GM04504 (cell line): Measurements from ENCODE around the gene MCM7.

Source experiments
- DNase-seq: peaks from one replicate; pipeline ENCODE4 v3.0.0-alpha.2; 2012; ENCODE audit warnings: low read depth

The MCM7 gene

GRCh38 chr7:100122568-100122967 lies 21.4 kb upstream of the MCM7 start:
- DNase-seq, result no peak

DNA sequence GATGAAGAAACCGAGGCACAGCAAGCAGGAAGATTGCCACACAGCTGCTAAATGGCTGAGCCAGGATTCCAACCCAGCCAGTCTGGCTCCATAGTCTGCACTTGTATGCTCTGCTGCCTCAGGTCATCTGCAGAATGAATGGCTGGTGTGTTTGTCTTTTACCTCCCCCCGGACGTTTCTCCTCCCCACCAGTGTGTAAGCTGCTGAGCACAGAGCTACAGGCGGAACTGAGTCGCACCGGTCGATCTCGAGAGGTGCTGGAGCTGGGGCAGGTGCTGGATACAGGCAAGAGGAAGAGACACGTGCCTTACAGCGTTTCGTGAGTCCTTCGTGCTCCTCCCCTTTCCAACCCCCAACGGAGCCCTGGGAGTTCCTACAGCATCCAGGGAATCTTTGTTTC lies 20.9 kb upstream of the MCM7 start:
- DNase-seq, result no peak

- no peak for DNase-seq
These were observed 19.5 kb upstream of the MCM7 start for GRCh38 chr7:100120733-100121036.

GRCh38 chr7:100119970-100120732 lies 19.0 kb upstream of the MCM7 start:
- peak; percentile 47 for DNase-seq

DNA sequence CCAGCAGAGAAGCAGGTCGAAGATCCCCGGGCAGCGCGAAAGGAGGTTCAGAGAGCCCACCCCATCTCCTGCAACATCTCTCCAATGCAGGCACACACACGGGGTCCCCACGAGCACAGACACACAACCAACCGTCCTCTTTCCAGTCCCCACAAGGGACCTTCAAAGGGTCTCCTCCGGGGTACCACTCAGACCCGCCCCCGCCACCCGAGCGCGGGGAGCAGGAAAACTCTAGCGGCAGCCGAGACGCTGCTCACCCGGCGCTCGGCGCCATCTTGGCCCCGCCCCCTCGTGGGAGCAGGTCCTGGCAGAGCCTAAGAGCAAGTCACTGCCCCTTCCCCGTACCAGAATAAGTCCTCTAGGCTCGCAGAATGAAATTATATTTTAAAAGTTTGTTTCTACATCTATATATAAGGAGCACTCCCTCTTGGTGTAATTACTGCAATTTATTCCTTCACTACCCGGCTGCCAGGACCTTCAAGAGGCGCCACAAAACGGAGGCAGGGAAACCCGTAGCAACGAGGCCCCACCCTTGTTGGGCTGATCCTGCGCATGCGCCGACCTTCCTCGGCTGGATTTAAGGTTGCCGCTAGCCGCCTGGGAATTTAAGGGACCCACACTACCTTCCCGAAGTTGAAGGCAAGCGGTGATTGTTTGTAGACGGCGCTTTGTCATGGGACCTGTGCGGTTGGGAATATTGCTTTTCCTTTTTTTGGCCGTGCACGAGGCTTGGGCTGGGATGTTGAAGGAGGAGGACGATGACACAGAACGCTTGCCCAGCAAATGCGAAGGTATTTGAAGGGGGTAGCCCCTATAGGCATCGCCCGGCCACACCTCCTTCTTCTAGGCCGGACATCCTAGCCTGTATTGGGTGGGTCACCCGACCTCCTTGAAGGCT lies 18.1 kb upstream of the MCM7 start, which contains the start of the genes CNPY4 and TAF6:
CNPY4 (plus strand) TSS at position 563 of the 898 bp plus-strand sequence; CDS start at position 674, 111 bp downstream.
TAF6 (minus strand) TSS at position 287 of the 898 bp plus-strand sequence. CDS start 5,149 bp downstream, outside the sequence.
- peak; percentile 88 for DNase-seq

GRCh38 chr7:100118388-100119071 lies 17.3 kb upstream of the MCM7 start:
- no peak for DNase-seq

DNA sequence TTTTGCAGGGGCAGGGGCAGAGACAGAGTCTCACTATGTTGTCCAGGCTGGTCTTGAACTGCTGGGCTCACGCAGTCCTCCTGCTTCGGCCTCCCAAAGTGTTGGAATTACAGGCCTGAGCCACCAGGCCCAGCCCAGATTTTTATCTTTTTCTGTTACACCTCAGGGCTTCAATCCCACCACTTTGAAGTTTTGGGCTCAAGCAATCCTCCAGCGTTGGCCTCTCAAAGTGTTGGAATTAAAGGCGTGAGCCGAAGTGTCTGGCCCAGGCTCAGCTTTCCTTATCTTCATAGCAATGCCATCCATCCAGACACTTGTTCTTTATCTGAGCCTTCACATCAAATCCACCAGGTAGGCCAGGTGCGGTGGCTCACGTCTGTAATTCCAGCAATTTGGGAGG lies 13.8 kb upstream of the MCM7 start:
- DNase-seq, result no peak

DNA sequence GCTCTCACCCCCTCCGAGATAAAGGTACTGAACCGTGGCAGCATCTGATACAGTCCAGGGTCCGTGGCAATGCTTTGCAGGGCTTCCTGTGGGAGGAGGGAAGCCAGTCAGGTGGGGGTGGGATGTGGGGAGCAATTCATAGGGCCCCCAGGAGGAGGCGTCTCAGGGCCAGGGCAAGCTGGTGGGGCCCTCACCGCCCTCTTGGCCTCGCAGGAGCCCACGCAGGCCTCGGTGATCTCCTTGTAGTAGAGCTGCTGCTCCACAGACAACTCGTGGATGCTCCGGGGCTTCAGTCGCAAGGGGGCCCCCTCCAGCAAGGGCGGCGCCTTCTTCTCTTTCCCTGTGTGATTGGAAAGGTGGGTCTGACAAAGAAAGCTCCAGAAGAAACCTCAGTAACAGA lies 10.7 kb upstream of the MCM7 start:
- DNase-seq, result no peak

GRCh38 chr7:100111156-100111555 lies 10.0 kb upstream of the MCM7 start:
- no peak for DNase-seq

- DNase-seq, result no peak
These were observed 8.4 kb upstream of the MCM7 start for GRCh38 chr7:100109521-100110163.

GRCh38 chr7:100107890-100108289 lies 6.7 kb upstream of the MCM7 start:
- no peak for DNase-seq

GRCh38 chr7:100107125-100107737 lies 6.0 kb upstream of the MCM7 start:
- DNase-seq, result no peak

DNA sequence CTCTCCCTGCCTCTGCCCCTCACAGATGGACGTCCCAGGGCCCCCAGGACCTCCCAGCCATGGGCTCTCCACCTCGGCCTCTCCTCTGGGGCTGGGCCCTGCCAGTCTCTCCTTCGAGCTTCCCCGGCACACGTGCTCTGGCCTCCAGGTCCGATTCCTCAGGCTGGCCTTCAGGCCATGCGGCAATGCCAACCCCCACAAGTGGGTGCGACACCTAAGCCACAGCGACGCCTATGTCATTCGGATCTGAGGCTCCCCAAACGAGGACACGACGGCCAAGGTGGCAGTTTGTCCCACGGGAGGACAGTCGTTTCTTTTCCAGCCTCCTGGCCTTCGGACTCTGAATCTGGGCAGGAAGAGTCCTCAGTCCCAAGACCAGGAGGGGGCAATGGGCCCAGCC lies 5.4 kb upstream of the MCM7 start:
- DNase-seq, result no peak

DNA sequence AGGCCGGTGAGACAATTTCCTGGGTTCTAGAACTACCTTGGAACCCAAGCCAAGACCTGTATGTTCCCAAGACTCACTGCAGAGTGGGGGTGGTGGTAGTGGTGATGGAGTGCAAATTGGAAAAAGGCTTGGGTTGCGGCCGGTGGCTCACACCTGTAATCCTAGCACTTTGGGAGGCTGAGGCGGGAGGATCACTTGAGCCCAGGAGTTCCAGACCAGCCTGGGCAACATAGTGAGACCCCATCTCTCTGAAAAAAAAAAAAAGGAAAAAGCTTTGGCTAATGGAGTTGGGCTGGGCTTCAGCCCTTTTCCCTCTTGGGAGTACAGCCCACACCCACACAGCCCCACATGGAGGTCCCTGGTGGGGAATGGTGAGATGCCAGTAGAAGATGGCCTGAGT lies 4.3 kb upstream of the MCM7 start:
- DNase-seq, result no peak

DNA sequence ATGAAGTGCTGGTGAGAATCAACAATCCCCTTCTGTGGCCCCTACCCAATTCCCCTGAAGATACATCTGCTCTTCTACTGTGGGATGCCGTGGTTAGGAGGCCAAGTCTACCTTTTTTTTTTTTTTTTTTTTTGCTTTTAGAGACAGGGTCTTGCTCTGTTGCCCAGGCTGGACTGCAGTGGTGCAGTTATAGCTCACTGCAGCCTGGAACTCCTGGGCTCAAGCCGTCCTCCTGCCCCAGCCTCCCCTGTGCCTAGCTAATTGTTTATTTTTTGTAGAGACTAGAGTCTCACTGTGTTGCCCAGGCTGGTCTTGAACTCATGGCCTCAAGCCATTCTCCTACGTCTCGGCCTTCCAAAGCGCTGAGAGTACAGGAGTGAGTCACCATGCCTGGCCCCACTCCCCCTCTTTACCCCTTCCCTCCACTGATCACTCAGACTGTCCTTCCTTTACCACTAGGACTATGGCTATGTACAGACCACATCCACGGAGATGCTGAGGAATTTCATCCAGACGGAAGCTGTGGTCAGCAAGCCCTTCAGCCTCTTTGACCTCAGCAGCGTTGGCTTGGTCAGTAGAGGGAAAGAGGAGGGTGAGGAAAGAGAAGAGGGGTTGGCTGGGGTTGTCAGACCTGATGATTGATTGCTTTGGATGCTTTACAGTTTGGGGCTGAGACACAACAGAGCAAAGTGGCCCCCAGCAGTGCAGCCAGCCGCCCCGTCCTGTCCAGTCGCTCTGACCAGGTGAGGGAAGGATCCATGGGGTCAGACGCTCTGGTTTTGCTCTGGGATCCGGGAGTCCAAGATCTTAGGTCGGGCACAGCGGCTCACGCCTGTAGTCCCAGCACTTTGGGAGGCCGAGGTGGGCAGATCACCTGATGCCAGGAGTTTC lies 2.0 kb upstream of the MCM7 start:
- DNase-seq, result no peak

DNA sequence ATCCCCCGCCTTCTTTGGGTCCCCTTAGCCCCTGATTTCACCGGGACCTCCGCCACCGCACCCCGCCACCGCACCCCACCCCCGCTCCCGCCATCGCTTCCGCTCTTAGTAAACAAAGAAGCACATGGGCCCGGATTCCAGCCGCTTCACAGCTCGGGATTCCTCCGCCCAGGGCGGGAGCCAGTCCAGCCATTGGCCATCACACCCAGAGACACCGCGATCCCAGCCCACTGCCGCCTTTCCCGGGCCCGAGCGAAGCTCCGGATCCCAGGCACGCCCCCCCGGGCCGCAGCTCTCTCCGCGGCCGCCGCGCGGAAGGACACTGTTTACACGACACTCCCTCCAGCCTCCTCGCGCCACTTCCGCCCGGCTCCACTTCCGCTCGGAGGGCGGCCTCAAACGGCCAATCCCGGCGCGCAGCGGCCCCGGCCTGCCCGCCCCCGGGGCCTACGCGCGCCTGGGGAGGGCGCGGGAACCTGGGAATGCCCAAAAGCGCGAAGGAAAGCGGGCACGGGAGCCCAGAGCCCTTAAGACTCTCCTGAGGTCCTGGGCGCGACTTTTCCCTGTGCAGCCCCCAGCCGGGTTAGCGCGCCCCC lies 679 bp downstream of the MCM7 start:
- DNase-seq, result peak; percentile 96

- no peak for DNase-seq
These were observed 1.7 kb downstream of the MCM7 start for GRCh38 chr7:100099452-100099851.

GRCh38 chr7:100098913-100099312 lies 2.3 kb downstream of the MCM7 start:
- DNase-seq, result no peak

DNA sequence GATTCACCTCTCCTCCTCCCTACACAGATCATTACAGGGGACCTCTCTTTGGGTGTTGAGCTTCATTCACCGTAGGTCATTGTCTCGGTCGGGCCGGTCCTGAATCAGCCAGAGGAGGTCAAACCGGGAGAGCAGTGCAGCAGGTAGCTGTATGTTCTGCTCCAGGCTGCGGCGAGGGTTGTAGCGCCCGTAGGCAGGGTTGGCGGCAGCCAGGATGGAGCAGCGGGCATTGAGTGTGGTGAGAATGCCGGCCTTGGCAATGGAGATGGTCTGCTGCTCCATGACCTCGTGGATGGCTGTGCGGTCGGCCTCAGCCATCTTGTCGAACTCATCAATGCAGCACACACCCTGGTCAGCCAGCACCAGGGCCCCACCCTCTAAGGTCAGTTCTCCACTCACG lies 5.5 kb downstream of the MCM7 start:
- DNase-seq, result no peak

- no peak for DNase-seq
These were observed 5.9 kb downstream of the MCM7 start for GRCh38 chr7:100095289-100095688.
